Measurements from ENCODE around the gene NADSYN1.

NADSYN1 gene

GRCh38 chr11:71495286-71496230, 42.6 kb downstream of the NADSYN1 start:
- no peak for TF ChIP-seq GATA3 (IDR thresholded peaks at IDR 0.05; ENCODE audit: low read depth, low read length)
- no peak for TF ChIP-seq GATA2 (IDR thresholded peaks at IDR 0.05; ENCODE audit: low read depth, low read length)

- no peak for TF ChIP-seq GATA3 (IDR thresholded peaks at IDR 0.05; ENCODE audit: low read depth, low read length)
- TF ChIP-seq GATA2 (IDR thresholded peaks at IDR 0.05; ENCODE audit: low read depth, low read length) = no peak
Measured at GRCh38 chr11:71496421-71496820, 43.4 kb downstream of the NADSYN1 start.

- TF ChIP-seq GATA2 (IDR thresholded peaks at IDR 0.05; ENCODE audit: low read depth, low read length) = no peak
- TF ChIP-seq GATA3 (IDR thresholded peaks at IDR 0.05; ENCODE audit: low read depth, low read length) = no peak
Measured at GRCh38 chr11:71498091-71498490, 45.1 kb downstream of the NADSYN1 start.

DNA sequence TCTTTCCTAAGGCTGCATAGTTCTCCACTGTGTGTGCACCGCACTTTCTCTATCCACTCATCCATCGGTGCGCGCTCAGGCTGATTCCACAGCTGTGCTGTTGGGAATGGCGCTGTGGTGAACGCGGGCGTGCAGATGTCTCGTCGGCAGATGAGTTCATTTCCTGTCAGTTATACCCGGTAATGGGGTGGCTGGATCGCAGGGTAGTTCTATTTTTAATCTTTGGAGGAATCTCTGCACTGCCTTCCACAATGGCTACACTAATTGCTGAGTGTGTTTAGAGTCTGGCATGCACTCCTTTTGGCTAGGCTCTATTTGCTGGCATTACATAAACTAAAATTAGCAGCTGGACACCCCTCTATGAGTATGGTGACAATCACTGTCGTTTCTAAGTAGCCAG, 46.1 kb downstream of the NADSYN1 start:
- TF ChIP-seq GATA3 (IDR thresholded peaks at IDR 0.05; ENCODE audit: low read depth, low read length) = peak; percentile 72
- peak; percentile 94 for TF ChIP-seq GATA2 (IDR thresholded peaks at IDR 0.05; ENCODE audit: low read depth, low read length)

DNA sequence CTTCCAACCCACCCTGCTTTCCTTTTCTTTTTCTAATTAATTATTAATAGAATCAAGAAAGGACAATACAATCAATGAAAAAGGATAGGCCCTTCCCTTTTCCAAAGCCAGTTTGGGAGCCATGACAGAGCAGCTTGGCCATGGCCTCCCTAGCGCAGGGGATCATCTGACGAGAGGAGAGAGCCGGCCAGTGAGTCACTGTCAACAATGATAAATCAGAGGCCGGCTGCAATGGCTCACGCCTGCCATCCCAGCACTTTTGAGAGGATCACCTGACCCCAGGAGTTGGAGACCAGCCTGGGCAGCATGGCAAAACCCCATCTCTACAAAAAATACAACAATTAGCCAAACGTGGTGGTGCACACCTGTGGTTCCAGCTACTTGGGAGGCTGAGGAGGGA, 46.5 kb downstream of the NADSYN1 start:
- TF ChIP-seq GATA2 (IDR thresholded peaks at IDR 0.05; ENCODE audit: low read depth, low read length) = no peak
- no peak for TF ChIP-seq GATA3 (IDR thresholded peaks at IDR 0.05; ENCODE audit: low read depth, low read length)

DNA sequence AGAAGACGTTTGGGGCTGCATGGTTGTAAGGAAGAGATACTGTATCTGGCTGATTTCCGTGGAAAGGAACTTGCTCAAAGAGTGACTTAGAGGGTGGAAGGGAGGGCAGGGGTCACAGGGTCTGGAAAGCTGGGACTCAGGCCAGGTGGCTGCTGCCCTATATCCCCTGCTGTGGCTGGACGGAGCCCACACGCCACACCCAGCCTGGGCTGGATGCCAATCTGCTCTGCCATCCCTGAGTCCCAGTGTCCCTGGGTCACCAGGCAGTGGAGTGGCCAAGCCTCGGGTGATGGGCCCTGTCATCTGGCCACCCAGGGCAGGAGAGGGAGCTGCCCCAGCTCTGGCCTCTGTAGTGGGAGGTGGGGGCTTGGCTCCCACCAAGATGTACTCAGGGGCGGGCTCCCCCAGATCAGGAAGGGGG, 47.6 kb downstream of the NADSYN1 start:
- TF ChIP-seq GATA2 (IDR thresholded peaks at IDR 0.05; ENCODE audit: low read depth, low read length) = no peak
- TF ChIP-seq GATA3 (IDR thresholded peaks at IDR 0.05; ENCODE audit: low read depth, low read length) = no peak

GRCh38 chr11:71501071-71501985, 48.3 kb downstream of the NADSYN1 start:
- TF ChIP-seq GATA2 (IDR thresholded peaks at IDR 0.05; ENCODE audit: low read depth, low read length) (no peak), GATA3 (IDR thresholded peaks at IDR 0.05; ENCODE audit: low read depth, low read length) (no peak)

- TF ChIP-seq GATA2 (IDR thresholded peaks at IDR 0.05; ENCODE audit: low read depth, low read length) (no peak), GATA3 (IDR thresholded peaks at IDR 0.05; ENCODE audit: low read depth, low read length) (no peak)
Measured at GRCh38 chr11:71502026-71502425, 49.0 kb downstream of the NADSYN1 start.

- TF ChIP-seq GATA2 (IDR thresholded peaks at IDR 0.05; ENCODE audit: low read depth, low read length) (no peak), GATA3 (IDR thresholded peaks at IDR 0.05; ENCODE audit: low read depth, low read length) (no peak)
Measured at GRCh38 chr11:71502871-71503435, 50.0 kb downstream of the NADSYN1 start.

DNA sequence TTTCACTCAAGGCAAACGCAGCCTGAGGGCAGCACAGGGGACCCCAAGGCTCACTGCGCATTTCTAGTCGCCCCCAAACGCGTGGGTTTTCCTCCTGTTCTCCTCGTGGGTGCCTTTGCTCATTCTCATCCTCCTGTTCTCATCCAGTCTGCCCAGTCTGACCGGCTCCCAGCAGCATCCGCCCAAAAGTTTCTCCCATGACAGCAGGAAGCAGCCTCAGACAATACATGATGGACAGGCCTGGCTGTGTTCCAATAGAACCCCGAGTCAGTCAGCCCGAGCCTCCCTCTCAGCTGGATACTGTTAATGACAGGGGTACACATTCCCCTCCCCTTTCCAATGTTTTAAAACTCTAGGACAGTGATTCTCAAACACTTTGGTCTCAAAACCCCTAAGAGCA, 51.5 kb downstream of the NADSYN1 start:
- TF ChIP-seq GATA3 (IDR thresholded peaks at IDR 0.05; ENCODE audit: low read depth, low read length) (no peak), GATA2 (IDR thresholded peaks at IDR 0.05; ENCODE audit: low read depth, low read length) (no peak)

DNA sequence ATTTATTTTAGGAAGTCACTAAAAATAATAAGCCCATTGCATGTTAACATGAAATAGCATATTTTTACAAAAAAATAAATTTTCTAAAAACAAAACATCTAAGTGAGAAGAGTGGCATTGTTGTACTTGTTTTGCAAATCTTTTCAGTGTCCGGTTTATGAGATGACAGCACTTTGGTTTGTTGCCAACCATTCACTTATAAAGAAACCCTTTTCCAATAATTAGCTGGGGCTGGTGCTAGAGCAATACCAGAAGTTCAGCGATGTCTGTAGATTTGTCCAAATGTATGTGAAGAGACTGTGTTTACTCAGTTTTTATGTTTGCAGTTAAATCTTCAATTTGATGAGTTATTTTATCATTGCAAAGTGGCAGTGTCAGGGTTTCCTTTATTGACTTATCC, 52.0 kb downstream of the NADSYN1 start:
- TF ChIP-seq GATA2 (IDR thresholded peaks at IDR 0.05; ENCODE audit: low read depth, low read length) = no peak
- TF ChIP-seq GATA3 (IDR thresholded peaks at IDR 0.05; ENCODE audit: low read depth, low read length) = no peak

DNA sequence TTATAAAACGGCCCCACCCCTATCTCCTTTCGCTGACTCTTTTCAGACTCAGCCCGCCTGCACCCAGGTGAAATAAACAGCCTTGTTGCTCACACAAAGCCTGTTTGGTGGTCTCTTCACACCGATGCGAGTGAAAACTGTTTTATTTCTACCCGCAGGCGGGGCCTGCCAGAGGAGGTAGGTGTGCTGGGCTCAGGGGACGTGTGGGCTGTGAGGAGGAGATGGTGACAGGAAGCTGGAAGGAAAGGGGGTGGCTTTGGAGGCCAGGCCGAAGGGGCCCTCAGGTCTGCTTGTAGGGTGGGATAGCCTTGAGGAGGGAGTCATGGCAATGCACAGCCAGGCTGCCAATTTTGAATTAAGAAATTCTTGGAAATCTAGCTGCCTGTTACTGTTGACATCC, 52.8 kb downstream of the NADSYN1 start:
- TF ChIP-seq GATA3 (IDR thresholded peaks at IDR 0.05; ENCODE audit: low read depth, low read length) (no peak), GATA2 (IDR thresholded peaks at IDR 0.05; ENCODE audit: low read depth, low read length) (no peak)

GRCh38 chr11:71507102-71507501, 54.1 kb downstream of the NADSYN1 start:
- TF ChIP-seq GATA3 (IDR thresholded peaks at IDR 0.05; ENCODE audit: low read depth, low read length) (no peak), GATA2 (IDR thresholded peaks at IDR 0.05; ENCODE audit: low read depth, low read length) (no peak)
